NCI-H2227 treated with DMSO at 0.1 percent for 48 hours (cell line): Measurements from ENCODE around the gene ADIPOQ.
A peak's percentile ranks its signal among the peaks of the same experiment; 100 is the strongest.
"Not testable (repeated sequence)": the region's sequence is repeated elsewhere in the genome, so short reads cannot be mapped to it uniquely, and the experiment has no call there.

Source experiments
- DNase-seq: peaks from one replicate; lab custom pipeline; 2025; lab: John Stamatoyannopoulos, UW

The ADIPOQ gene

GRCh38 chr3:186842426-186843038, at the start of gene ADIPOQ:
Gene ADIPOQ (plus strand): TSS chr3:186842710. CDS start chr3:186853059, 10,349 bp downstream.
- DNase-seq, result no peak

GRCh38 chr3:186798239-186798874, 44.2 kb upstream of the ADIPOQ start:
- no peak for DNase-seq

GRCh38 chr3:186800285-186800684, 42.2 kb upstream of the ADIPOQ start:
- DNase-seq, result no peak

GRCh38 chr3:186802701-186803100, 39.8 kb upstream of the ADIPOQ start:
- no peak for DNase-seq

- not testable (repeated sequence) for DNase-seq
These were observed 39.1 kb upstream of the ADIPOQ start for GRCh38 chr3:186803447-186803846.

GRCh38 chr3:186806089-186807055, 36.1 kb upstream of the ADIPOQ start, which contains the start of gene RFC4:
Gene RFC4 (minus strand): TSS chr3:186806482. CDS start chr3:186804713, 1,769 bp downstream.
- DNase-seq, result peak; percentile 87

GRCh38 chr3:186807231-186807630, 35.3 kb upstream of the ADIPOQ start:
- DNase-seq, result no peak

- no peak for DNase-seq
These were observed 32.0 kb upstream of the ADIPOQ start for GRCh38 chr3:186810336-186810996.

- DNase-seq, result not testable (repeated sequence)
These were observed 31.2 kb upstream of the ADIPOQ start for GRCh38 chr3:186811313-186811712.

GRCh38 chr3:186814100-186814499, 28.4 kb upstream of the ADIPOQ start:
- DNase-seq, result no peak

- peak; percentile 8 for DNase-seq
These were observed 27.1 kb upstream of the ADIPOQ start for GRCh38 chr3:186815435-186815834.

- no peak for DNase-seq
These were observed 24.0 kb upstream of the ADIPOQ start for GRCh38 chr3:186818516-186818915.

GRCh38 chr3:186818956-186819355, 23.6 kb upstream of the ADIPOQ start:
- DNase-seq, result no peak

- DNase-seq, result no peak
These were observed 20.8 kb upstream of the ADIPOQ start for GRCh38 chr3:186821429-186822387.

- not testable (repeated sequence) for DNase-seq
These were observed 20.1 kb upstream of the ADIPOQ start for GRCh38 chr3:186822388-186822759.

GRCh38 chr3:186823386-186823785, 19.1 kb upstream of the ADIPOQ start:
- DNase-seq, result no peak

GRCh38 chr3:186824430-186825139, 17.9 kb upstream of the ADIPOQ start:
- DNase-seq, result peak; percentile 30

GRCh38 chr3:186825294-186825821, 17.2 kb upstream of the ADIPOQ start:
- no peak for DNase-seq

GRCh38 chr3:186825872-186826409, 16.6 kb upstream of the ADIPOQ start:
- DNase-seq, result no peak
